Heart left ventricle (tissue), 13 donors: ENCODE measurements around the gene LHFPL3.

Experiments
- POLR2A ChIP-seq, 2 donors: fragments of 450-650 bp; IDR thresholded peaks; one replicate each; pipeline ENCODE4 v1.6.1; 2017; ENCODE audit warnings: antibody characterized with exemption in 2 of 2, mild to moderate bottlenecking in 2 of 2, moderate library complexity in 2 of 2
- TF ChIP-seq, protein P1 (sequence below), 12 donors: fragments of 200-600 bp; sonication (generic) in 4 of 12; IDR thresholded peaks; one replicate each; pipeline versions ENCODE4 v1.5.0 to v1.8.0; 2018 to 2022; ENCODE audit warnings: antibody characterized with exemption in 12 of 12, mild to moderate bottlenecking in 5 of 12
- donor health status: ischemic (EF 13 %, LVEDD 7.1; RV severe dilation, severe dysfunction).
- donor health status: DM: no; HTN: yes; CAD: no.
- donor health status: DM: no; HTN: no; CAD: no.
- donor health status: ischemic (EF 25% LVEDD 6.9; RV normal size, moderate dysfunction).
- donor health status: ischemic (EF 25% LVEDD 5.7; RV mildly dilated, moderate dysfunction).
- donor health status: ischemic (EF 35%, LVEDD 5.7; RV mildly dilated, moderate dysfunction).
- donor health status: nonischemic (EF 11% LVEDD 7.7; RV severe dilation, severe dysfunction).
- donor health status: DM: yes; HTN: yes; CAD: no.
- donor health status: PGD.
- donor health status: ischemic (EF 29% LVEDD 5.4; RV normal size, mild dysfunction).
- donor health status: nonischemic (EF 23%, LVEDD 6.1; RV moderate dilation, normal function).

DNA sequence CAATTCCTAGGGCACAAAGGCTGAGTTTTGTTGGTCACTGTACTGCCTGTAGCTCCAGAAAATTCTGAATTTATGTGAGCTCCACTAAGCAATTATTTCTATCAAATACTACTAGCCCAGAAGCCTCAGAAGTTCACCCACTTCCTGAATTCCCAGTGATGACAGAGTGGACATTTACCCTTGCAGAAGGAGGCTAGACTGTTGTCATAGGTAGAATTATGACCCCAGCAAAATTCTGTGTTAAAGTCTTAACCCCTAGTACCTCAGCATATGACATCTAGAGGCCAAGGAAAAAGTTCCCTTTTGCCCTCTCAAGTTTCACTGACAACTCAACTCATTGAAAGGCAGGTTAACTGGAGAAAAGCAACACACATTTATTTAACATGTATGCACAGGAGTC, 606.9 kb downstream of the LHFPL3 start:
- no peak for TF ChIP-seq POLR2A (IDR thresholded peaks at IDR 0.05)
- TF ChIP-seq, protein P1, sequence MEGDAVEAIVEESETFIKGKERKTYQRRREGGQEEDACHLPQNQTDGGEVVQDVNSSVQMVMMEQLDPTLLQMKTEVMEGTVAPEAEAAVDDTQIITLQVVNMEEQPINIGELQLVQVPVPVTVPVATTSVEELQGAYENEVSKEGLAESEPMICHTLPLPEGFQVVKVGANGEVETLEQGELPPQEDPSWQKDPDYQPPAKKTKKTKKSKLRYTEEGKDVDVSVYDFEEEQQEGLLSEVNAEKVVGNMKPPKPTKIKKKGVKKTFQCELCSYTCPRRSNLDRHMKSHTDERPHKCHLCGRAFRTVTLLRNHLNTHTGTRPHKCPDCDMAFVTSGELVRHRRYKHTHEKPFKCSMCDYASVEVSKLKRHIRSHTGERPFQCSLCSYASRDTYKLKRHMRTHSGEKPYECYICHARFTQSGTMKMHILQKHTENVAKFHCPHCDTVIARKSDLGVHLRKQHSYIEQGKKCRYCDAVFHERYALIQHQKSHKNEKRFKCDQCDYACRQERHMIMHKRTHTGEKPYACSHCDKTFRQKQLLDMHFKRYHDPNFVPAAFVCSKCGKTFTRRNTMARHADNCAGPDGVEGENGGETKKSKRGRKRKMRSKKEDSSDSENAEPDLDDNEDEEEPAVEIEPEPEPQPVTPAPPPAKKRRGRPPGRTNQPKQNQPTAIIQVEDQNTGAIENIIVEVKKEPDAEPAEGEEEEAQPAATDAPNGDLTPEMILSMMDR (IDR thresholded peaks at IDR 0.05): no peak
